HG02981 (cell line): Measurements from ENCODE around the gene CTTNBP2.

Source experiments
- ATAC-seq: cut with Tn5 transposase; IDR thresholded peaks from one replicate; pipeline ENCODE4 v1.9.1; 2021; ENCODE audit warnings: mild to moderate bottlenecking, moderate library complexity; ENCODE audit not compliant: unreplicated experiment

Gene CTTNBP2

GRCh38 chr7:117872561-117873309, 506 bp downstream of the CTTNBP2 start:
- no peak for ATAC-seq

- ATAC-seq, result no peak
These were observed 1.3 kb downstream of the CTTNBP2 start for GRCh38 chr7:117871778-117872538.

GRCh38 chr7:117871401-117871777, 1.9 kb downstream of the CTTNBP2 start:
- no peak for ATAC-seq

- no peak for ATAC-seq
These were observed 2.7 kb downstream of the CTTNBP2 start for GRCh38 chr7:117870448-117871130.

- ATAC-seq, result no peak
These were observed 3.9 kb downstream of the CTTNBP2 start for GRCh38 chr7:117869374-117869773.

GRCh38 chr7:117863618-117864017, 9.6 kb downstream of the CTTNBP2 start:
- ATAC-seq, result no peak

GRCh38 chr7:117862378-117862777, 10.9 kb downstream of the CTTNBP2 start:
- no peak for ATAC-seq

- ATAC-seq, result no peak
These were observed 13.9 kb downstream of the CTTNBP2 start for GRCh38 chr7:117859246-117859812.

GRCh38 chr7:117858712-117859111, 14.5 kb downstream of the CTTNBP2 start:
- no peak for ATAC-seq

GRCh38 chr7:117857718-117858117, 15.5 kb downstream of the CTTNBP2 start:
- ATAC-seq, result no peak

GRCh38 chr7:117856196-117856595, 17.0 kb downstream of the CTTNBP2 start:
- no peak for ATAC-seq

GRCh38 chr7:117854186-117854585, 19.1 kb downstream of the CTTNBP2 start:
- no peak for ATAC-seq

GRCh38 chr7:117848941-117849340, 24.3 kb downstream of the CTTNBP2 start:
- no peak for ATAC-seq

GRCh38 chr7:117844678-117845077, 28.6 kb downstream of the CTTNBP2 start:
- ATAC-seq, result no peak

GRCh38 chr7:117841611-117842010, 31.6 kb downstream of the CTTNBP2 start:
- no peak for ATAC-seq

GRCh38 chr7:117841011-117841410, 32.2 kb downstream of the CTTNBP2 start:
- ATAC-seq, result no peak

GRCh38 chr7:117839507-117839906, 33.7 kb downstream of the CTTNBP2 start:
- peak; percentile 60 for ATAC-seq

- ATAC-seq, result peak; percentile 96
These were observed 35.4 kb downstream of the CTTNBP2 start for GRCh38 chr7:117837841-117838240.

GRCh38 chr7:117835016-117835664, 38.1 kb downstream of the CTTNBP2 start:
- no peak for ATAC-seq

GRCh38 chr7:117830422-117830954, 42.8 kb downstream of the CTTNBP2 start:
- ATAC-seq, result no peak
